Stimulated activated CD8-positive, alpha-beta memory T cell treated with anti-CD3 and anti-CD28 coated beads, Interleukin-4, amount 100 ng/mL, for 1 hour (primary cell): ENCODE data around the gene TFF3.
"Not testable (repeated sequence)": the region's sequence is repeated elsewhere in the genome, so short reads cannot be mapped to it uniquely, and the experiment has no call there.

Experiments
- DNase-seq, 2 donors: peaks; one replicate each; pipeline ENCODE4 v3.0.0-alpha.2; 2020; ENCODE audit warnings: low read depth in 2 of 2, low spot score in 1 of 2

The TFF3 gene

GRCh38 chr21:42305707-42306147 is 9.5 kb downstream of the TFF3 start:
- DNase-seq = no peak

DNA sequence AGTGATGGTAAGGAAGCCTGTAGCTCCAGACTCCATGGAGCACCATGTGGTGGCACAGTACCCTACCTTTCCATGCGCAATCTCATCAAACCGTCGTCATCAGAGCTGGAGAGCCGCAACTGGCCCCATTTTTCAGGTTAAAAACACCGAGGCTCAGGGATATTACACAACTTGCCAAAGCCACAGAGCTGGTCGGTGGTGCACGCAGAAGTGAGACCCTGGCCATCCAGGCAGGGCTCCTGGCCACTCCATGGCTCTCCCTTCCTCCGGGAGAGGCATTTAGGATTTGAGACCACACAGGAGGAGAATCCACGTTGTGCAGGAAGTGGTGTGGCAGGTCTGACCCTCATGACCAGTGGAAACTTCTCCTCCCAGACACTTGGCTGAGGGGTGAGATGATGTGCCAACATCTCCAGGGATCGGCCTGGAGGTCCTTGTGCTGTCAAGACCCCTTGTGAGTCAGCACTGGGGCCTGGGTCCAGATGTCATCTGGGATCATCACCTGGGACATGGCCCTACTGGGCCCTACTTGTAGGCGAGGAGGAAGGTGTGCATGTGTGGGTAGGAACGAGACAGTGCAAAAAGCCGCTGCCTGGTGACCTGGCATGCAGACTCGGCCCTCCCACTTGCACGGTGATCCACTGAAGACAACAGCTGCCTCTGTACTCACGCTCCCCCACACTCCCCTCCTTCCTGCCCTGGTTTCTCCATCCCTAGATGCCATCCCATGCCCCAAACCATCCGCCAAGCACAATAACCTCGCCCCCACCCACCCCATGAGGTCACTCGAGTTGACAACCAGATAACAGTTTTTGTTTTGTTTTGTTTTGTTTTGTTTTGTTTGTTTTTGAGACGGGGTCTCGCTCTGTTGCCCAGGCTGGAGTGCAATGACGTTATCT is 10.4 kb downstream of the TFF3 start:
- DNase-seq = no peak

GRCh38 chr21:42303443-42303842 is 11.8 kb downstream of the TFF3 start:
- no peak for DNase-seq

- no peak for DNase-seq
Measured at GRCh38 chr21:42302794-42303193, 12.4 kb downstream of the TFF3 start.

- DNase-seq = no peak
Measured at GRCh38 chr21:42302076-42302650, 13.0 kb downstream of the TFF3 start.

DNA sequence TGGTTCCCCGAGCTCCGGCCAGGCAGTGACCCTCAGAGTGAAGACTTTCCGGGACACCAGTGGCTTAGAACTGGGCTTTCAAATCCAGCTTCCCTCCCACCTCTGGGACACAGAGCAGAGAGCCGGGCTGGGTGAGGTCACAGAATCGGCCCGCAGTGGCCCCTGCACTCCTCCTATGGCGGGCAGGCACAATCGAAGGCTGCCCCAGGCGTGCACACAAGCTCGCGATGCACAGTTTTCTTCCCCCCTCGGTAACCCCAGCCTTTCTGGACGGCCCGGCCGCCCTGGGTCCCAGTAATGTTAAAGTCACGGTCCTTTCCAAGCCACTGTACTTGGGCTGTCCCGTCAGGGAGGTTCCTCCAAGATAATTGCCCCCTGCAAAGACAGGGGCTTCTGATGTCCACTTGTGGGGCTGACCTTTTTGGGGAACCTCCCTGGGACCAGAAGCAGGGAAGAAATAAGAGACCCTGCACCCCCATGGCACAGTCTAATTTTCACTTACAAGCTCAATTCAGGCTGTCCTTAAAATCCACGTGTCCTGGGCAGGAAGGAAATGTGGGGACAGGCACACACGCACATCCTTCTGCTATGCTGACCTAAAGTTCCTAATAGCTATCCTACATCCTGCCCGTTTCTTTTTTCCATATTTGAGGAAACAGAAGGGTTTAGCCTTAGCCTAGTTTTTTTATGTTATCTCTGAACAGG is 13.7 kb downstream of the TFF3 start:
- no peak for DNase-seq

DNA sequence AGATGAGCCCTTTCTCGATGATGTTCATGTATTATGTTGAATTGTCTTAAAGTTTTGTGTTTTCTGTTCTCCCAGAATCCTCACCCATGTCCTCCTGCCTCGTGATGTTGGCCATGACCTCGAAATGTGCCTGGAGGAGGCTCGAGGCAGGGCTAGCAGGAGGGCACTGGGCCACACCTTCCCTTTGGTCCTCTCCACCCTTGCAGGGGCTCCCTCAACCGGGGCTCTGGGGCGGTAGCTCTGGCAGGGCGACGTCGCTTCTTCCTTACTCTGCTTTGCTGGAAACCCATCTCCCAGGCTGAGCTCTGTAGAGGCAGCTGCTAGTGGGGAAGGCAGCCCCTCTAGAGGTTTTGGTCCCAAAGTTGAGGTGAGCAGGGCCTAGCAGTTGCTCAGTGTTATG is 14.3 kb downstream of the TFF3 start:
- DNase-seq = no peak

GRCh38 chr21:42300045-42300583 is 15.1 kb downstream of the TFF3 start:
- DNase-seq = no peak

DNA sequence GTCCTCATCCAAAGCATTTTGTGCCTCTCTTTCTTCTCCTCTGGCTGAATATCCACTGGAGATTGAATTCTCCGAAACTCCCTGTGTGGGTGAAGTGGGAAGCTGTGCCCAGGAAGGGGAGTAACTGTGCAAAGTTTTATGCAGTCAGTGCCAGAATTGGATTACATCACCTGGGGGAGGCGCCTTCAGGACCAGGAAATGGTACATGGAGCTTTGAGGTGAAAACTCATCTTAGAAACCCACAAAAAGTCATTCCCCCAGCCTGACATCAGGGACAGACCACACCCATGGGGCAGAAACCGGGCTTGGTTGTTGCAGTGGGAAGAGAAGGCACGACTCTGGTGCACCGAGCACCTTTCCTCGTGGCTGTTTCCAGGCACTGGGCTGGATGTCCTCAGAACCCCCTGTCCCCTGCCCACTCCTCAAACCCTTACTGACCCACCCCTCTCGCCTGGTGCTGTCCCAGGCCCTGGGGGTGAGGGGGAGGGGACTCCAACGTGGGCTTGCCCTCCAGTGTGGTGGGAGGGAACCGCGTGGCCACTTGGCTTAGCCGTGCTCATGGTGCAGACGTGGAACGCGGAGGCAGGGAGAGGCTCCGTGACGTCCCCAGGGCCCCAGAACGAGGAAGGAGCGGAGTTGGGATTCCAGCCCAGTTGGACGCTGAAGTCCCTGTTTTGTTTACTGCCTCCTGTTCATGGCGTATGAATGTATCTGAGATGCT is 15.7 kb downstream of the TFF3 start:
- DNase-seq = no peak

GRCh38 chr21:42298657-42299056 is 16.6 kb downstream of the TFF3 start:
- DNase-seq = no peak

- DNase-seq = no peak
Measured at GRCh38 chr21:42298237-42298636, 17.0 kb downstream of the TFF3 start.

GRCh38 chr21:42297377-42297776 is 17.8 kb downstream of the TFF3 start:
- DNase-seq = no peak

DNA sequence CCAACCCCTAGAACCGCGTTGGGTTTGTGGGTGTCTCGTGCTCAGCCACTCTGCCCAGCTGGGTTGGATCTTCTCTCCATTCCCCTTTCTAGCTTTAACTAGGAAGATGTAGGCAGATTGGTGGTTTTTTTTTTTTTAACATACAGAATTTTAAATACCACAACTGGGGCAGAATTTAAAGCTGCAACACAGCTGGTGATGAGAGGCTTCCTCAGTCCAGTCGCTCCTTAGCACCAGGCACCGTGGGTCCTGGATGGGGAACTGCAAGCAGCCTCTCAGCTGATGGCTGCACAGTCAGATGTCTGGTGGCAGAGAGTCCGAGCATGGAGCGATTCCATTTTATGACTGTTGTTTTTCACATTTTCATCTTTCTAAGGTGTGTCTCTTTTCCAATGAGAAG is 18.7 kb downstream of the TFF3 start:
- no peak for DNase-seq

DNA sequence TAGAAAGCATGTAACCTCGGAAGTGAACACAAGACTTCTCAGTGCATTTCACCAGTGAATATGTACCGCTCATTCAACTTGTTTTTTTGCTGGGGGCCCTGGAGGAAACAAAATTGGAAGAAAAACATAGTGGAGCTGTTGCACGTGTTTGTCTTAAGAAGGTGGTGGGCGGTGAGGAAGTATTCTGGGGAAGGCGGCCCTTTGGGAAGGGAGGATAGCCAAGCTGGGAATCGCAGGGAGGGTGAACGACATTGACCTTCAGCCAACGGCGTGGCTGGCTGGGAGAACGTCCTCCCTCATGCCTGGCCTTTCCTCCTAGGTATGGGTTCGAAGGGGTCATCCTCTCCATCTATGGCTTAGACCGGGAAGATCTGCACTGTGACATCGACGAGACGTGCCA is 19.4 kb downstream of the TFF3 start:
- DNase-seq = no peak

DNA sequence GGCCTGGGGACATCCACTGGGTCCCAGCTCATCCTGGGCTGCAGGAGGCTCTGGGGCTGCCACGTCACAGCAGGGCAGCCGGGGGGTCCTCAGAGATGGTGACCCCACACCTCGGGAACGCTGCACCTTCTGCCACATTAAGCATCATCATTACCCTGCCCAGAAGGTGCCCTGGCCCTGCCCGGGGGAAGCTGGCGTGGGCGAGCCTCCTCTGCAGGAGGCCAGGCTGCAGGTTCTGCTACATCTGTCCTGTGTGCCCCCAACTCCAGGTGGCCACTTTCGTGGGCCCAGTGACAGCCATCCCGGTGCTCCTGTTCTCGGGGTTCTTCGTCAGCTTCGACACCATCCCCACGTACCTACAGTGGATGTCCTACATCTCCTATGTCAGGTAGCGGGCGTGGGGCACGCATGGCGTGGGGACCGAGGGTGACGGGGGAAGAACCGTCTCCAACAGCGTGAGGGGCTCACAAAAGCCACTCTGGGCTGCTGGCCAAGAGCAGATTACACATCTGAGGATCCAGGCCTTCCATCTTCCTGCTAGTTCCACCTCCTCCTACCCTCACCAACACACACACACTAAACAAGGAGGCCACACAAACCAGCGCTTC is 20.8 kb downstream of the TFF3 start:
- no peak for DNase-seq

- no peak for DNase-seq
Measured at GRCh38 chr21:42293649-42294272, 21.4 kb downstream of the TFF3 start.

GRCh38 chr21:42292563-42293142 is 22.6 kb downstream of the TFF3 start:
- not testable (repeated sequence) for DNase-seq

- DNase-seq = no peak
Measured at GRCh38 chr21:42291751-42292562, 23.3 kb downstream of the TFF3 start.
